Effector memory CD4-positive, alpha-beta T cell (primary cell): ENCODE results near the gene RIN2.

ENCODE experiments used
- DNase-seq, 3 donors: peaks; one replicate each; pipeline ENCODE4 v3.0.0-alpha.2; 2020
- H3K27ac ChIP-seq: 2 replicates; pipeline ENCODE4 v1.7.0; 2013; ENCODE audit warnings: mild to moderate bottlenecking, low read length, moderate library complexity; ENCODE audit not compliant: insufficient read depth, poor library complexity, severe bottlenecking
- H3K27me3 ChIP-seq: replicated peaks from 2 replicates; pipeline ENCODE4 v1.7.0; 2013; ENCODE audit warnings: mild to moderate bottlenecking, low read length; ENCODE audit not compliant: insufficient read depth, control insufficient read depth, poor library complexity, severe bottlenecking
- H3K36me3 ChIP-seq: 2 replicates; pipeline ENCODE4 v1.7.0; 2013; ENCODE audit warnings: mild to moderate bottlenecking, low read length, moderate library complexity; ENCODE audit not compliant: control insufficient read depth, insufficient read depth
- H3K4me1 ChIP-seq: 2 replicates; pipeline ENCODE4 v1.7.0; 2013; ENCODE audit warnings: low read length, mild to moderate bottlenecking; ENCODE audit not compliant: control insufficient read depth, insufficient read depth, poor library complexity, severe bottlenecking
- H3K4me3 ChIP-seq: 2 replicates; pipeline ENCODE4 v1.7.0; 2013; ENCODE audit warnings: low read length, low read depth, mild to moderate bottlenecking; ENCODE audit not compliant: insufficient read depth, poor library complexity, severe bottlenecking
- H3K9me3 ChIP-seq: 2 replicates; pipeline ENCODE4 v1.7.0; 2013; ENCODE audit warnings: mild to moderate bottlenecking, low read length, moderate library complexity; ENCODE audit not compliant: control insufficient read depth

RIN2 gene

DNA sequence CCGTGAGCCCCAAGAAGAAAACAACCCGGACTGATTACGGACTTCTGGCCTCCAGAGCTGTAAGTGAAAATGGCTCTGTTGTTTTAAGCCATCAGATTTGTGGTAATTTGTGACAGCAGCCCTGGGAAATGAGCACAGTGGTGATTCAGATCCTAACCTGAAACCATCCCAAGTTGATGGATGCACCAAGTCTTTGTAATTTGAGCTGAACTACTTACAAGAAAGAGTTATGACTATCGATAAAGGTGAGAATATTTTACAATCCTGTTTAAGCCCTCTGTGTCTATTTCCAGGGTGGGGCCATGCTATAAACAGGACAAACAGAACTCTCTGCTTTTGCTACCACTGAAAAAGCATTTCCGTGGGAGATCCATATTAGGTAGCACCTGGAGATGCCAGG is 19.1 kb upstream of the RIN2 start:
- no peaks in the 10 kb centered on the region for H3K9me3 ChIP-seq
- no peak overlapping the region for H3K4me3 ChIP-seq
- no peak for DNase-seq

DNA sequence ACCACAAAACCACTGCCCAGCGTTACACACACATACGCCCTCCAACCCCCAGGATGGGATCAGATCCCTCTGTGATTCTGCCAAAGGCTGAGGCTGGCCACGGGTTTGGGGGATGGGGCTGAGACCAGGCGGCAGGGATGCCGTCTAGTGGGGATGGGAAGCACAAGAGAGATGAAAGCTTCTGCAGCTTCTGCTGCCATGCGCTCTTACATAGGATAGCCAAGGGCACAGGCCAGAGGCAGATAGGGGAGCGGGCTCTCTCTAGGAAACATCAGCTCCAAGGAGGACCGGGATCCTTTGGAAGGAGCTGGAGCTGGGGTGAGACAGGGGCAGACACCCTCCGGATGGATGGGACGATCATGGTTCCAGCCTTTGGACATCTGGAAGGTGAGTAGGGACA is 18.7 kb upstream of the RIN2 start:
- H3K4me3 ChIP-seq = no peak overlapping the region
- DNase-seq = no peak
- no peaks in the 10 kb centered on the region for H3K27me3 ChIP-seq
- H3K27ac ChIP-seq = no peak overlapping the region
- no peaks in the 10 kb centered on the region for H3K36me3 ChIP-seq
- H3K4me1 ChIP-seq = no peaks in the 10 kb centered on the region
- no peaks in the 10 kb centered on the region for H3K9me3 ChIP-seq

More for the DNA sequence above, 19.1 kb upstream of the RIN2 start:
- Histone ChIP-seq H3K27ac (no peak overlapping the region), H3K36me3 (no peaks in the 10 kb centered on the region), H3K4me1 (no peaks in the 10 kb centered on the region), H3K27me3 (no peaks in the 10 kb centered on the region)

DNA sequence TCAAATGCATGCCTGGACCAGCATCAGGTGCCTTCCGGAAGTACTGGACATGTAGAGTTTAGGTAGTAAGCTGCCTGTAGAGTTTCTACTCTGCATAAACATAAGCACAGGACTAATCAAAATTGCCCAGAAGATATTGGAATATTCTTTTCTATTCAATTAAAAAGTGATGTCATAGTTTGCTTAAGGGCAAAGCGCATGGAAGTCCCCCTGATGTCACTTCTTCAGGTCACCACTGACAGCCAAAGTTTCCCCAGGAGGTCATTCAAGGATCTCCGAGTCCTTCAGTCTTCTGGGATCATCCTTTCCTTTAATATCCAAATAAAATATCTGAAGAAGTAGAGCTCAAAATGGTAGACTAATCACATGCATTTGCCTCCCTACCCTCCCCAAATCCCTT is 17.5 kb upstream of the RIN2 start:
- H3K36me3 ChIP-seq = no peaks in the 10 kb centered on the region
- no peak overlapping the region for H3K4me3 ChIP-seq
- DNase-seq = no peak
- no peaks in the 10 kb centered on the region for H3K4me1 ChIP-seq
- no peaks in the 10 kb centered on the region for H3K27me3 ChIP-seq
- H3K9me3 ChIP-seq = no peaks in the 10 kb centered on the region
- no peak overlapping the region for H3K27ac ChIP-seq

DNA sequence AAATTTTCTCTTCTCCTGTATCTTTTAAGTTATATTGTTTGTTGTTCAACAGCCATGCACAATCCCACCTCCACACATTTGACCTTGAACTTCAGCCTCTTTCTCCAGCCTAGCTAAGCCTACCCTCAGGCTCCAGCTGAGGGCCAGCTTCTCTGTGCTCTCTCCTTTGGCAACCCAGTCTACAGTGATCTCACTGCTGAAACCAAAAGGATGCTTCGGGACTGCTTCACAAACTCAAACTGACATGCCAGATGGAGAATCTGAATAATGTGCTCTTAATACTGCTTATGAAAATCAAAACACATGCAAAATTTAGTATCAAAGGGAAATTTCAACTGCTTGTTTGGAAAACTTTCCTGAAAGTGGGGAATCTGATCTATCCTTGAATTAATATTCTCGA is 16.1 kb upstream of the RIN2 start:
- H3K4me1 ChIP-seq = no peaks in the 10 kb centered on the region
- DNase-seq = no peak
- no peak overlapping the region for H3K27ac ChIP-seq
- no peaks in the 10 kb centered on the region for H3K27me3 ChIP-seq
- no peaks in the 10 kb centered on the region for H3K9me3 ChIP-seq
- H3K36me3 ChIP-seq = no peaks in the 10 kb centered on the region
- H3K4me3 ChIP-seq = no peak overlapping the region

DNA sequence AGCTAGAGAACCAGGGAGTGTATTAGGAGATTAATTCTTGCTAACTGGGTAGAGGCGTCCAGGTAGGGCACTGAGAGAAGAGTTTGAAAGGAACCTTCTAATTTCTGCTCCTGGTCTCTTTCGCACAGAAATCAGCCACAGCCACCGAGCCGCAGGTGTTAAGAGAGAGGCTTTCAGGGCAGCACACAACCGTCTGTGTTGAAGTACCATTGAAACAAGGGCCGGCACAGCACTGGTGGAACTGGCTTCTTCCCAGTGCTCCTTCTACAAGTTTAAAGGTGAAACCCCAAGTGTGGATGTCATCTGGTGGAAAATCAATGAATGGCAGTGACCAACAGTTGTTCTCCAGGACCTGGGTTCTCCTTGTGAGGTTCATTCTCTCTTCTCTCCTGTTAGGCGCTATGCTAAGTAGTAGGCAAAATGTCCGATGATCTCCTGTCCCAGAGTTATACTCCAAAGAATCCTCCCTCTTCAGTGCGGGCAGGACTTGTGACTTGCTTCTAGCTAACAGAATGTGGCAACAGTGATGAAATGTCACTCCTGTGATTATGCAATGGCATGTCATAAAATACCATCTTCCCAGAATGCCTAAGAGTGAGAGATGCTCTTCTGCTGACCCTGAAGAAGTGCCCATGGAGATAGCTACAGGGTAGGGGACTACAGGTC is 15.0 kb upstream of the RIN2 start:
- H3K27ac ChIP-seq = no peak overlapping the region
- H3K9me3 ChIP-seq = no peaks in the 10 kb centered on the region
- DNase-seq = no peak
- H3K27me3 ChIP-seq = no peaks in the 10 kb centered on the region
- no peak overlapping the region for H3K4me3 ChIP-seq
- H3K36me3 ChIP-seq = no peaks in the 10 kb centered on the region
- H3K4me1 ChIP-seq = no peaks in the 10 kb centered on the region

DNA sequence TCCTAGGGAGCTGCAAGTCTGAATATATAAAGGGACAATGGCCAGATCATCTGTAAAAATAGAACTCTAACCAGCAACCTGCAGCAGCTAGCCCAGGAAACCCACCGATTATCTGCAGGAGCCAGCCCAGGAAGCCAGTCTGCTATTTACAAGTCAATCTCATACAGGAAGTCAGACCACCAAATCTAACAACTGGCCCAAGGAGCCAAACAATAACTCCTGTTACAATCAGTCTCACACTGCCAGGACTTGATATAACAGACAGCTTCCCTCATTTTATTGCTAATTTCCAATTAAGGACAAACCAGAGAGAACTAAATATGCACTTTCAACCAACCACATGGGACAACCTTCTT is 14.4 kb upstream of the RIN2 start:
- Histone ChIP-seq H3K27ac (no peak overlapping the region), H3K27me3 (no peaks in the 10 kb centered on the region), H3K9me3 (no peaks in the 10 kb centered on the region), H3K4me1 (no peaks in the 10 kb centered on the region), H3K4me3 (no peak overlapping the region), H3K36me3 (no peaks in the 10 kb centered on the region)
- DNase-seq = no peak

DNA sequence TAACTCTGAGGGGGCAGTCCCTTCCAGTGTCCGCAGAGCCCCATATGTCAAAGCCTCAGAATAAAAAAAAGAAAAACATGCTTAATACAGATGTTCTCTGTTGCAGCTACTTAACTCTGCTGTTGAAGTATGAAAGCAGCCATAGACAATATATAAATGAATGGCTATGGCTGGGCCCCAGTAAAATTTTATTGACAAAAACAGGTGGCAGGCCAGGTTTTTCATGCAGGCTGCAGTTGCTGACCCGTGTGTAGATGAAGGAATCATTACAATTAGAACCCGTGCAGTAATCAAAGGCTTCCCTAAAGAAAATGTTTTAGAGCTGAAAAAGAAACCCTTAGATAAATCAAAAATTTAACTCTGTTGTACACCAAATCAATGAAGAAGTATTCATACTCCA is 13.0 kb upstream of the RIN2 start:
- Histone ChIP-seq H3K36me3 (no peaks in the 10 kb centered on the region), H3K4me3 (no peak overlapping the region), H3K9me3 (no peaks in the 10 kb centered on the region), H3K27me3 (no peaks in the 10 kb centered on the region), H3K4me1 (no peaks in the 10 kb centered on the region), H3K27ac (no peak overlapping the region)
- no peak for DNase-seq

DNA sequence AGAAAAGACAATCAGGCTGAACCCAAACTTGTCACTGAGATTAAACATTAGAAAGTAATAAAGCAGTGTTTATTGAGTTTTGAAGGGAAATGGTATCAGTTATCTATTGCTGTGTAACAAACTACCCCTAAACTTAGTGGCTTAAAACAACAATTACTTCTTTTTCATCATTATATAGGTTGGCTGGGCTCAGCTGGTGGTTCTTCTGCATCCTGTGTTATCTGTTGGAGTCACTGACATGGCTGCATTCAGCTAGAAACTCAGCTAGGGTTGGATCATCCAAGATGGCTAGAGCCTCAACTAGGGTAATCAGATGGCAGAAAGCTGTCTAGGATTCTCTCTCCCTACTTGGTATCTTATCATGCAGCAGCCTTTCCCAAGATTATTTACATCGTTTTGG is 12.5 kb upstream of the RIN2 start:
- no peak for DNase-seq
- Histone ChIP-seq H3K27me3 (no peaks in the 10 kb centered on the region), H3K36me3 (no peaks in the 10 kb centered on the region), H3K27ac (no peak overlapping the region), H3K4me3 (no peak overlapping the region), H3K4me1 (no peaks in the 10 kb centered on the region), H3K9me3 (no peaks in the 10 kb centered on the region)

DNA sequence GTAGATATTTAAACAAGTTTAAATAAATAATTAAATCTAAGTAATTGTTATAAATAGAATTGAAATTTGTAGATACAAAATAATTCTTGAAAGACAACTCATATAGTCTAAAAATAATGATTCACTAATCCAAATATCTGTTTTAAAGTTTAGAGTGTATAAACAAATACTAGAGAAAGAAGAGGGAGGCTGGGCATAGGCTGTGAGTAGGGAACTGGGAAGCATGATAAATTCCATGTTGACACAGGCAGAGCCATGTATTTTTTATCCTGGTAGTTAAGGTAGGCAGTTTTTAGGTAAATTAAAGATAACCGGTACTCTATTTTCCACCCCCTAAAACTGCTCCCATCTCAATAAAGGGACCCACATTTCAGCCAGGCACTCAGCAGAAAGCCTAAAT is 11.7 kb upstream of the RIN2 start:
- no peak for DNase-seq
- H3K27ac ChIP-seq = no peak overlapping the region

DNA sequence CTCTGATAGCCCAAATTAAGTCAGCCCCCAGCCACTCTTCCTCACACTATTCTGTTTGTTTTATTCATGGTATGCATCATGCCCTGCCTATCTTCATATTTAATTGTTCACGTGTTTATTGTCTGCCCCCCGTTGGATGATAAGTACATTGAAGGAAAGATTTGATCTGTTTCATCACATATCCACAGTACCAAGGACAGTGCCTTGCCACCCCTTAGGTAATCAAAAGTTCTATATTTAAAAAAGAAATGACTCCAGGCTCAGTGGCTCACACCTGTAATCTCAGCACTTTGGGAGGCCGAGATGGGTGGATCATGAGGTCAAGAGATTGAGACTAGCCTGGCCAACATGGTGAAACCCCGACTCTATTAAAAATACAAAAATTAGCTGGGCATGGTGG is 10.2 kb upstream of the RIN2 start:
- no peaks in the 10 kb centered on the region for H3K36me3 ChIP-seq
- no peak overlapping the region for H3K4me3 ChIP-seq
- no peaks in the 10 kb centered on the region for H3K9me3 ChIP-seq
- DNase-seq = no peak
- H3K27ac ChIP-seq = no peak overlapping the region
- no peaks in the 10 kb centered on the region for H3K27me3 ChIP-seq
- H3K4me1 ChIP-seq = no peaks in the 10 kb centered on the region

More for the DNA sequence above, 11.7 kb upstream of the RIN2 start:
- no peaks in the 10 kb centered on the region for H3K36me3 ChIP-seq
- H3K9me3 ChIP-seq = no peaks in the 10 kb centered on the region
- no peak overlapping the region for H3K4me3 ChIP-seq
- H3K27me3 ChIP-seq = no peaks in the 10 kb centered on the region
- H3K4me1 ChIP-seq = no peaks in the 10 kb centered on the region
